GM12892 (cell line): ENCODE data around the gene ADGRD2.

Source experiments
- POLR2A ChIP-seq: IDR thresholded peaks from 2 replicates; pipeline ENCODE4 v1.6.1; 2011; ENCODE audit warnings: low read depth, low read length, control low read depth
- POLR2AphosphoS5 ChIP-seq: IDR thresholded peaks from 2 replicates; pipeline ENCODE4 v1.6.1; 2011; ENCODE audit warnings: low read depth, low read length, control low read depth
- TAF1 ChIP-seq: IDR thresholded peaks from 2 replicates; pipeline ENCODE4 v1.6.1; 2011; ENCODE audit warnings: low read depth, mild to moderate bottlenecking, control low read depth, low read length, borderline replicate concordance

- no peak for TF ChIP-seq POLR2AphosphoS5
- no peak for TF ChIP-seq TAF1
- no peak for TF ChIP-seq POLR2A
Observed at GRCh38 chr9:124505006-124505900, 55.0 kb downstream of the ADGRD2 start.
